GM19351 (cell line): ENCODE measurements around the gene DNAI1.
A peak's percentile ranks its signal among the peaks of the same experiment; 100 is the strongest.

Source experiments
- ATAC-seq: cut with Tn5 transposase; IDR thresholded peaks from one replicate; pipeline ENCODE4 v1.9.1; 2021; ENCODE audit warnings: mild to moderate bottlenecking, moderate library complexity; ENCODE audit not compliant: unreplicated experiment

DNAI1 gene

GRCh38 chr9:34510497-34511468 lies 52.2 kb downstream of the DNAI1 start:
- ATAC-seq, result no peak

- no peak for ATAC-seq
These were observed 53.8 kb downstream of the DNAI1 start for GRCh38 chr9:34512131-34513078.

GRCh38 chr9:34513567-34514214 lies 55.1 kb downstream of the DNAI1 start:
- no peak for ATAC-seq

DNA sequence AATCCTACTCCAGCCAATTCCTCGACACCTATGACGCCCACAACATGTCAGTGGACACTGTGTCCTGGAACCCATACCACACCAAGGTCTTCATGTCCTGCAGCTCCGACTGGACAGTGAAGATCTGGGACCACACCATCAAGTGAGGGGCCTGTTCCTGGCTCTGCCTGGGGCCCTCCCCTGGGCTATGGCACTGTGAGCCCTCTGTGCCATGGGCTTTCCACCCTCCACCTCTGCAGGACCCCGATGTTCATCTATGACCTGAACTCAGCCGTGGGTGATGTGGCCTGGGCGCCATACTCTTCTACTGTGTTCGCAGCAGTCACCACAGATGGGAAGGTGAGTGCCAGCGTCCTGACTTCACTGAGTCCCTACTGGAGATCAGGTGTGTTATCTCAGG lies 55.8 kb downstream of the DNAI1 start:
- no peak for ATAC-seq

- ATAC-seq, result no peak
These were observed 56.2 kb downstream of the DNAI1 start for GRCh38 chr9:34514816-34515215.

DNA sequence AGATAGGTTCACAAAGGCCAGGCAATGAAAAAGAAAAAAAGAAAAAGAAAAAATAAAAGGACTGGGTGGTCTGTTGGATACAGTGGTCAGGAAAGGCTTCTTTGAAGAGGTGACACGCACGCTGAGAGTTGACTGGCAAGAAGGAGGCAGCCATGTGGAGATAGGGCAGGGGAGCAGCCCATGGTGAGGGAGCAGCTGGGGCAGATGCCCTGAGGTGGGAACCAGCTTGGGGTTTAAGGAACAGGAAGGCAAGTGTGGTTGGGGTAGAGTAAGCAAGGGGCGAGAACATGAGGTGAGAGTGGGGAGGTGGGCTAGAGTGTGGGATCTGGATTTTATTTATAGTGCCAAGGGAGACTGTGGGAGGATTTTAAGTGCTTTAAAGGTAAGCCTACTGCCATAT lies 57.4 kb downstream of the DNAI1 start:
- ATAC-seq, result no peak

DNA sequence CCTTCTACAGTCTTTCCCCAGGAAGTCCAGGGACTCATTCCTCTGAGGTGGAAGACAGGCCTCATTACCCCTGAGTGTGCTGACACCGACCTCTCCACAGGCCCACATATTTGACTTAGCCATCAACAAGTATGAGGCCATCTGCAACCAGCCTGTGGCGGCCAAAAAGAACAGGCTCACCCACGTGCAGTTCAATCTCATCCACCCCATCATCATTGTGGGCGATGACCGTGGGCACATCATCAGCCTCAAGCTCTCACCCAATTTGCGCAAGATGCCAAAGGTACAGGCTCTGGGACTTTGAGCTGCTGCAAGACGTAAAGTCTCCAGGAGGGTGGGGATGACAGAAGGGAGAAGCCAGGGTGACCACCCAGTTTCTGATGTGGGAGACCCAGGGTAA lies 58.6 kb downstream of the DNAI1 start:
- no peak for ATAC-seq

DNA sequence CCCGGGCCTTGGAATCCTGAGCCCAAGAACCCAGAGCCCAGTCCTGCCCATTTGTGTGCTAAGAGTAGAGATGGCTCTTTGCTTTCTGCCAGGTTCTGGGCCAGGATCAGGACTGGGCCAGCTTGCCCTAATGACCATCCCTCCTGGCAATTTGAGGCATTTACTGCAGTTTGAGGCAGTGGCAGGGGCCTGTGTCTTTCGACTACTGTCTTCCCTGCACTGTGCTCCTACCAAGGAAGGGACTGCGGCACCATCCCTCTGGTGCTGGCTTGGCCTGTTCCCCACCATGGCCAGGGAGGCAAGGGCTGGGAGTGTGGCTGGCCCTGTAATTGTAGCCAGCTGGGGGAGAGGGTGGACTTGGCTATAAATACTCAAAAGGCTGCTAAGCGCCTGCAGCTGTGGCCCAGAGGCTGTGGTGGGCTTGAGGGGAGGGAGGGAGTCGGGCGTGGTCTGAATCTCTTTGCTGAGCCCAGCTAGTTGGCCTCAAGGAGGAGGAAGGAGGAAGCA lies 59.6 kb downstream of the DNAI1 start:
- ATAC-seq, result no peak

- ATAC-seq, result no peak
These were observed 60.3 kb downstream of the DNAI1 start for GRCh38 chr9:34518896-34519295.

GRCh38 chr9:34519321-34520020 lies 60.9 kb downstream of the DNAI1 start:
- no peak for ATAC-seq

DNA sequence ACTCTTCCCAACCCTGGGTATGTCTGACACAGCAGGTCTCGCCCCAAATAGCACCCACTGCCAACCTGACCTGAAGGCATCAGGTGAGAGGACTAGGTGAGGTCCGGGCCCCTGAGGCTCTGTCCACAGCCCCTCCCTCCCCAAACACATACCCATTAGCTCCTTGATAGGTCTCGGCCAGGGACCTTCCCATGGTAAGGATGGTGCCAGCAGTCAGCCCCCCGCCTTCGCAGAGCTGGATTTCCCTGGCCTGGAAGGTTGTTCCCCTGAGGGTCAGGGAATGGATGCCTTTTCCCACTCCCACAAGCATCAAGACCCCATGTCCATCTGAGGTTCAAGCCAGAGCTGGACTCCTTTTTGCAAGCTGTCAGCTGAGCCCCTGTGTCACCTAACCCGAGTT lies 61.5 kb downstream of the DNAI1 start:
- ATAC-seq, result no peak

DNA sequence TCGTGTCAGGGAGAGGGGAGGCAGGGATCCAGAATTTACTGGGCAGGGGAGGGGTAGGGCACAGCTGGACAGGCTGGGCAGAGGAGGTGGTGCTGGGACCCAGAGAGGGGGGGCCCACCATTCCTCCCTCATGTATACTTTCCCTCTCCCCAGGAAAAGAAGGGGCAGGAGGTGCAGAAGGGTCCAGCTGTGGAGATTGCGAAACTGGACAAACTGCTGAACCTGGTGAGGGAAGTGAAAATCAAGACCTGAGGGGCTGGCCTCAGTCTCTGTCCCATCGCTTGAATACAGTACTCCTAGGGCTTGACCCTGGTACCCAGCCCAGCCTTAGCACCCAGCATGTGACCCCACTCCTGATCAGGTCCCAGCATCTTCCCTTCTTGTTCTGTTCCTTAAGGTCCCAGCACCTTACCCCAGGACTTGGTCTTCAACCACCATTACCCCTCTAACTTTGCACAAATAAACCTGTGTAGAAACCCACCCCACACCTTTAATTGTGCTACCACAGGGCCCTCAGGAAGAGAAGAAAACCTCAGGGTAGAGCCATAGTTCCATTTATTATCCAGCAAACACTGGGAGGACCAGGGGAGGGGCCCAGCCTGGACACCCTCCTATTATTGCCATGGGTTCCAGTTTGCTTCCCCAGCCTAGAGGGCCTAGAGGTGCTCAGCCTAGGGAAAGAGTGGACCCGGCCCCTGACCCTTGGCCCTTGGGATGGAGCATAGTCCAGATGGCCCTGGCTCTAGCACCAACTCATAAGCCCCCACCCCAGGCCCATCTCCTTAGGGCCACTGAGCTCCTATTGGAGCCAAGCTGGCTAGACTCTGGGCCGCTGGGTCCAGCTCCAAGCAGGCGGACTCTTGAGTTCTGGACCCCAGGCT lies 62.1 kb downstream of the DNAI1 start:
- no peak for ATAC-seq

GRCh38 chr9:34521406-34522045 lies 62.9 kb downstream of the DNAI1 start:
- no peak for ATAC-seq

GRCh38 chr9:34522091-34522887 lies 63.7 kb downstream of the DNAI1 start:
- no peak for ATAC-seq

DNA sequence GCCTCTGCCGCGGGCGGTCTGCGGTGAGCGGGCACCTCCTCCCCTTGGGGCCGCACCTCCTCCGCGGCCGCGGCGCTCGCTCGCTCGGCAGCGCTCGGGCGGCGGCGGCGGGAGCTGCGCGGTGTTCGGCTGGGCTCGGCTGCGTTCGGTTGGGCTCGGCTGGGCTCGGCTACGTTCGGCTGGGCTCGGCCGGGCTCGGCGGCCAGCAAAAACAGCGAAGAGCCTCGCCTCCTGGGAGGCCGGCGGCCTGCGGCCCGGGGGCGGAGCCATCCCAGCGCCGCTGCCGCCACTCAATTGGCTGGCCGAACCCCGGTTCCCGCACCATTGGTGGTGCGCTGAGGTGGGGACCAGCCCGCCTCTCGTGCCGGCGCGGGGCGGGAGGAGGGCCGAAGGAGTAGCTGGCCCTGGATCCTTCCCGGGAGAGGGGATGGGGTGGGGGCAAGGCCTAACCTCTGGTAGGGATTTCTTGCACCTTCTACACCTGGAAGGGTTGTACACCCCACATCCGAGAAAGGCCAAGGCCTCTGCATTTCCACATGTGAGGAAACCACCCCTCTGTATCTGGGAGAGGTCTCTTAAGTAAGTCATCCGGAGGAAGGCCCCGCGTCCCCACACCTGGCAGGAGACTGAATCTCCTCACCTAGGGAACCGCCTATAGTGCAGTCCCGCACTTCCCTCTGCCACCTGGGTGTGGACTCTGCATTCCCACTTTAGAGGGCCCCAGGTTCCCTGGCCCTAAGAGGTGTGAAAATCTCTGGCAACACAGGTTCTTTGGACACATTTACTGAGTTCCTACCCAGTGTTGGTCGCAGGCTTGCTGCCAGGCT lies 64.6 kb downstream of the DNAI1 start, which contains the start of gene ENHO:
Gene ENHO (minus strand): TSS at position 20 of the 827 bp plus-strand sequence. CDS start 1,295 bp downstream, outside the sequence.
- ATAC-seq, result peak; percentile 92

DNA sequence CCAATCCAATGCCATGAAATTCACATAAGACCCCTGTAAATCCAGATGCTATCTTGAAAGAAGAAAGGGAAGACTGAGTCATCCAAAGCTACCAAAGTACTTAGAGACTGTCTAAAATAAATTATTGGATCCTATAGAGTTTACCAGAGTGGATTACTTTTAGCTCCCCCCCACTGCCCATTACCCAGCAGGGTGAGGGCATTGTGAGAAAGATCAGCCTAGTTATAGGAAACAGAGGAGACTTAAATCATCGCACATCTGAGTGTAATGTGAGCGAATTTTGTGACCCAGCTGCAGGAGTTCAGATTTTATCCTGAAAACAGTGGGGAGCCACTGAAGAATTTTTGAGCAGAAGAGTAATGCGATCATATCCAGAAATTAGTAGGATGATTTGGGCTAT lies 65.7 kb downstream of the DNAI1 start:
- no peak for ATAC-seq

- no peak for ATAC-seq
These were observed 67.4 kb downstream of the DNAI1 start for GRCh38 chr9:34526026-34526425.
